ENCODE data around the gene ASIC3.

DNA sequence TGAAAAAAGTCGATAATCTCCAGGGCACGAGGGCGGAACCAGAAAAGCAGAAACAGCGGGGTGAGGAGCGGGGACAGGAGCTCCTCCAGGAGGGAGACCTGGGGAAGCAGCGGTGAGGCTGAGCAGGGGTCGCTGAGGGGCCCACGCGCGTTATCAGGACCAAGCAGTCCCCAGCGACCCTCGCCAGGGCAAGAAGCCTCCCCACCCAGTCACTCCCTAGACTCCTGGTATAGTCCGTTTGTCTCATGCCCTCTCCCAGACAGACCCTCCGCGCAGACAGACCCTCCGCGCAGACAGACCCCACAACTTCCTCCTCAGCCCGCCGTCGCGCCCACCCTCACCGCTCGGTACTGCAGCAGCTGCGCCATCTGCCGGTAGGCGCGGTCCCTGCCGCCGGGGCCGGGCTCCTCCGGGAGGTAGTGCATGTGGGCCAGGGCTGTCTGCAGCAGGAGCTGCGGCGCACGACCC, 30.3 kb upstream of the ASIC3 start:
- no peak for TF ChIP-seq EZH2 (IDR thresholded peaks at IDR 0.05; ENCODE audit: borderline replicate concordance)
- TF ChIP-seq, protein P1, sequence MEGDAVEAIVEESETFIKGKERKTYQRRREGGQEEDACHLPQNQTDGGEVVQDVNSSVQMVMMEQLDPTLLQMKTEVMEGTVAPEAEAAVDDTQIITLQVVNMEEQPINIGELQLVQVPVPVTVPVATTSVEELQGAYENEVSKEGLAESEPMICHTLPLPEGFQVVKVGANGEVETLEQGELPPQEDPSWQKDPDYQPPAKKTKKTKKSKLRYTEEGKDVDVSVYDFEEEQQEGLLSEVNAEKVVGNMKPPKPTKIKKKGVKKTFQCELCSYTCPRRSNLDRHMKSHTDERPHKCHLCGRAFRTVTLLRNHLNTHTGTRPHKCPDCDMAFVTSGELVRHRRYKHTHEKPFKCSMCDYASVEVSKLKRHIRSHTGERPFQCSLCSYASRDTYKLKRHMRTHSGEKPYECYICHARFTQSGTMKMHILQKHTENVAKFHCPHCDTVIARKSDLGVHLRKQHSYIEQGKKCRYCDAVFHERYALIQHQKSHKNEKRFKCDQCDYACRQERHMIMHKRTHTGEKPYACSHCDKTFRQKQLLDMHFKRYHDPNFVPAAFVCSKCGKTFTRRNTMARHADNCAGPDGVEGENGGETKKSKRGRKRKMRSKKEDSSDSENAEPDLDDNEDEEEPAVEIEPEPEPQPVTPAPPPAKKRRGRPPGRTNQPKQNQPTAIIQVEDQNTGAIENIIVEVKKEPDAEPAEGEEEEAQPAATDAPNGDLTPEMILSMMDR (IDR thresholded peaks at IDR 0.05; ENCODE audit: poor library complexity), result peak; percentile 96
